ENCODE results near the gene CACNG5. TPM values are rescaled to one million over a fixed set of nuclear protein-coding genes. Genes with fewer than 3 reads are reported as not detected.

Gene CACNG5
- total RNA-seq, 4 donors from 2014 or later = not detected

GRCh38 chr17:66920435-66920834 is 85.5 kb downstream of the CACNG5 start:
- no peaks in the 10 kb centered on the region for H3K36me3 ChIP-seq
- no peak for TF ChIP-seq POLR2AphosphoS5 (IDR thresholded peaks at IDR 0.05)
- TF ChIP-seq CTCF (IDR thresholded peaks at IDR 0.05) = no peak
- TF ChIP-seq EP300 (IDR thresholded peaks at IDR 0.05) = no peak
- TF ChIP-seq POLR2A (IDR thresholded peaks at IDR 0.05) = no peak
- H3K4me1 ChIP-seq = no peaks in the 10 kb centered on the region
- ATAC-seq = no peak
- no peak overlapping the region for H3K27ac ChIP-seq
- H3K9me3 ChIP-seq = peaks cover 0 to 23% (median 0%) of the 10 kb centered on the region in 3 donors
- H3K4me3 ChIP-seq = no peak overlapping the region
- 59 to 64% methylated on average over 2 to 9 of the region's 9 CpGs for WGBS, 2 donors (ENCODE audit: low coverage in 1 of 2)
- peaks cover 4% of the 10 kb centered on the region for H3K27me3 ChIP-seq

- WGBS, 2 donors (ENCODE audit: low coverage in 1 of 2) = 47 to 93% methylated on average over 2 to 3 of the region's 4 CpGs
- TF ChIP-seq POLR2A (IDR thresholded peaks at IDR 0.05) = no peak
- no peak for TF ChIP-seq CTCF (IDR thresholded peaks at IDR 0.05)
- no peak for TF ChIP-seq POLR2AphosphoS5 (IDR thresholded peaks at IDR 0.05)
- TF ChIP-seq EP300 (IDR thresholded peaks at IDR 0.05) = no peak
- H3K36me3 ChIP-seq = no peaks in the 10 kb centered on the region
- no peaks in the 10 kb centered on the region for H3K4me1 ChIP-seq
- peaks cover 4% of the 10 kb centered on the region for H3K27me3 ChIP-seq
- no peak for ATAC-seq
- no peak overlapping the region for H3K4me3 ChIP-seq
- no peak overlapping the region for H3K27ac ChIP-seq
- peaks cover 0 to 23% (median 0%) of the 10 kb centered on the region in 3 donors for H3K9me3 ChIP-seq
These were observed 86.0 kb downstream of the CACNG5 start for GRCh38 chr17:66920950-66921349.

- H3K27me3 ChIP-seq = peaks cover 7% of the 10 kb centered on the region
These were observed 89.0 kb downstream of the CACNG5 start for GRCh38 chr17:66923886-66924285.

GRCh38 chr17:66925811-66926500 is 91.0 kb downstream of the CACNG5 start:
- TF ChIP-seq CTCF (IDR thresholded peaks at IDR 0.05) (no peak), POLR2AphosphoS5 (IDR thresholded peaks at IDR 0.05) (no peak), EP300 (IDR thresholded peaks at IDR 0.05) (no peak), POLR2A (IDR thresholded peaks at IDR 0.05) (no peak)
- H3K4me3 ChIP-seq = no peak overlapping the region
- H3K36me3 ChIP-seq = no peaks in the 10 kb centered on the region
- no peak overlapping the region for H3K27ac ChIP-seq
- H3K4me1 ChIP-seq = no peaks in the 10 kb centered on the region
- ATAC-seq = no peak
- 51 to 65% methylated on average over 5 to 7 of the region's 8 CpGs for WGBS, 2 donors (ENCODE audit: low coverage in 1 of 2)
- peaks cover 0 to 8% (median 0%) of the 10 kb centered on the region in 3 donors for H3K9me3 ChIP-seq
- peaks cover 7% of the 10 kb centered on the region for H3K27me3 ChIP-seq

More at GRCh38 chr17:66923886-66924285, 89.0 kb downstream of the CACNG5 start:
- no peak for ATAC-seq
- 27 to 50% methylated on average over 1 of the region's 1 CpG for WGBS, 2 donors (ENCODE audit: low coverage in 1 of 2)
- TF ChIP-seq POLR2A (IDR thresholded peaks at IDR 0.05) = no peak
- no peak for TF ChIP-seq POLR2AphosphoS5 (IDR thresholded peaks at IDR 0.05)
- TF ChIP-seq EP300 (IDR thresholded peaks at IDR 0.05) = no peak
- H3K36me3 ChIP-seq = no peaks in the 10 kb centered on the region
- H3K9me3 ChIP-seq = peaks cover 0 to 19% (median 0%) of the 10 kb centered on the region in 3 donors
- no peak overlapping the region for H3K4me3 ChIP-seq
- no peaks in the 10 kb centered on the region for H3K4me1 ChIP-seq
- H3K27ac ChIP-seq = no peak overlapping the region

GRCh38 chr17:66928949-66929348 is 94.0 kb downstream of the CACNG5 start:
- Histone ChIP-seq H3K4me3 (no peak overlapping the region), H3K27ac (no peak overlapping the region), H3K27me3 (peaks cover 7% of the 10 kb centered on the region), H3K9me3 (no peaks in the 10 kb centered on the region), H3K36me3 (no peaks in the 10 kb centered on the region), H3K4me1 (no peaks in the 10 kb centered on the region)
- 83% methylated on average over 1 of the region's 5 CpGs; no CpG with 5 or more reads in 1 of the 2 donors for WGBS, 2 donors (ENCODE audit: low coverage in 1 of 2)
- no peak for ATAC-seq
- TF ChIP-seq EP300 (IDR thresholded peaks at IDR 0.05) (no peak), POLR2A (IDR thresholded peaks at IDR 0.05) (no peak), POLR2AphosphoS5 (IDR thresholded peaks at IDR 0.05) (no peak), CTCF (IDR thresholded peaks at IDR 0.05) (no peak)

Measured in gastroesophageal sphincter (tissue), 4 donors.